H1 (cell line): ENCODE results near the gene PRR33. TPM values are rescaled to one million over a fixed set of nuclear protein-coding genes. Genes with fewer than 3 reads are reported as not detected.
A peak's percentile ranks its signal among the peaks of the same experiment; 100 is the strongest.

Source experiments
- CTCF ChIA-PET: fragments of 300-600 bp; sonication (Branson Sonifier 250); formaldehyde crosslinking; loops from one replicate; lab custom pipeline; 2021; ENCODE audit not compliant: partially characterized antibody; lab: Charles Lee
- POLR2A ChIA-PET: fragments of 300-600 bp; sonication (Branson Sonifier 250); formaldehyde crosslinking; loops from one replicate; lab custom pipeline; 2021; ENCODE audit warnings: inconsistent platforms; ENCODE audit not compliant: partially characterized antibody; lab: Charles Lee
- DNase-seq, 2 experiments: peaks; one replicate each; pipeline versions ENCODE4 v3.0.0 to v3.0.0-alpha.2; 2010 to 2022; ENCODE audit warnings: low spot score in 2 of 2, low read depth in 1 of 2, mixed read lengths in 1 of 2
- FAIRE-seq: peaks from 2 replicates; lab custom pipeline; 2011; peaks lifted over from hg19 to GRCh38; lab: Jason Lieb, UNC
- H2AFZ ChIP-seq: 2 replicates; pipeline ENCODE4 v1.8.1; 2012; ENCODE audit warnings: low read length, inconsistent platforms
- H2AK5ac ChIP-seq: 2 replicates; pipeline ENCODE4 v1.6.1; 2013; ENCODE audit warnings: low read depth, low read length
- H2BK120ac ChIP-seq: replicated peaks from 2 replicates; pipeline ENCODE3; 2013; ENCODE audit warnings: low read depth, low read length, inconsistent platforms
- H2BK12ac ChIP-seq: 2 replicates; pipeline ENCODE4 v1.6.1; 2013; ENCODE audit warnings: low read depth, low read length
- H2BK15ac ChIP-seq: 2 replicates; pipeline ENCODE4 v1.6.1; 2013; ENCODE audit warnings: low read length
- H2BK20ac ChIP-seq: 2 replicates; pipeline ENCODE4 v1.6.1; 2013; ENCODE audit warnings: low read length
- H2BK5ac ChIP-seq: 2 replicates; pipeline ENCODE4 v1.6.1; 2013; ENCODE audit warnings: low read depth, low read length
- H3K14ac ChIP-seq: 2 replicates; pipeline ENCODE4 v1.6.1; 2013; ENCODE audit warnings: inconsistent platforms; ENCODE audit not compliant: insufficient read length
- H3K18ac ChIP-seq: 2 replicates; pipeline ENCODE4 v1.6.1; 2013; ENCODE audit warnings: low read length; ENCODE audit errors: extremely low read depth
- H3K23ac ChIP-seq: 2 replicates; pipeline ENCODE4 v1.6.1; 2013; ENCODE audit warnings: inconsistent platforms; ENCODE audit not compliant: insufficient read length
- H3K23me2 ChIP-seq: 2 replicates; pipeline ENCODE4 v1.6.1; 2013; ENCODE audit warnings: low read depth, low read length
- H3K27ac ChIP-seq: 2 replicates; pipeline ENCODE4 v1.6.1; 2011; ENCODE audit warnings: low read depth, low read length, inconsistent platforms
- H3K27me3 ChIP-seq, 4 experiments: replicated peaks in 1 of 4; 1 replicate in 1 of 4; 2 replicates in 3 of 4; pipeline versions ENCODE4 v1.6.1 to v1.8.1; 2011 to 2013; ENCODE audit warnings: low read length in 3 of 4, mild to moderate bottlenecking in 3 of 4, inconsistent platforms in 2 of 4, mixed read lengths in 2 of 4, moderate library complexity in 1 of 4; ENCODE audit not compliant: control insufficient read depth in 3 of 4, insufficient read depth in 3 of 4; ENCODE audit errors: extremely low read depth in 1 of 4
- H3K36me3 ChIP-seq, 4 experiments: 2 replicates each; pipeline versions ENCODE4 v1.6.1 to v1.8.1; 2011 to 2013; ENCODE audit warnings: mild to moderate bottlenecking in 4 of 4, low read length in 3 of 4, moderate library complexity in 2 of 4, control low read depth in 1 of 4, inconsistent platforms in 1 of 4; ENCODE audit not compliant: insufficient read depth in 4 of 4, control insufficient read depth in 2 of 4
- H3K4ac ChIP-seq: replicated peaks from 2 replicates; pipeline ENCODE3; 2013; ENCODE audit warnings: low read length, low read depth, mixed read lengths, inconsistent platforms; ENCODE audit not compliant: insufficient read length
- H3K4me1 ChIP-seq, 4 experiments: replicated peaks in 1 of 4; 1 replicate in 1 of 4; 2 replicates in 3 of 4; pipeline versions ENCODE4 v1.6.1 to v1.8.1; 2011 to 2013; ENCODE audit warnings: low read length in 3 of 4, inconsistent platforms in 2 of 4, mixed read lengths in 1 of 4; ENCODE audit not compliant: insufficient read depth in 4 of 4, control insufficient read depth in 3 of 4
- H3K4me2 ChIP-seq, 2 experiments: 2 replicates each; pipeline versions ENCODE4 v1.6.1 to v1.8.1; 2011 to 2013; ENCODE audit warnings: low read depth in 2 of 2, low read length in 2 of 2, control low read depth in 1 of 2, inconsistent platforms in 1 of 2, mild to moderate bottlenecking in 1 of 2; ENCODE audit not compliant: insufficient read depth in 1 of 2
- H3K4me3 ChIP-seq, 4 experiments: fragments of 200-600, 300-600 bp in 1 of 4; sonication (generic), shearing (Covaris generic), sonication (Bioruptor Twin) in 1 of 4; 2 replicates each; pipeline versions ENCODE4 v1.5.1 to v1.8.1; 2011 to 2016; ENCODE audit warnings: low read length in 4 of 4, low read depth in 3 of 4, control low read depth in 2 of 4, inconsistent platforms in 2 of 4, mild to moderate bottlenecking in 2 of 4, mixed read lengths in 1 of 4, moderate library complexity in 1 of 4; ENCODE audit not compliant: insufficient read depth in 2 of 4; ENCODE audit errors: extremely low read depth in 1 of 4
- H3K56ac ChIP-seq: replicated peaks from 2 replicates; pipeline ENCODE3; 2013; ENCODE audit warnings: low read depth, mild to moderate bottlenecking, mixed read lengths, low read length, inconsistent platforms; ENCODE audit not compliant: insufficient read length
- H3K79me1 ChIP-seq: 2 replicates; pipeline ENCODE4 v1.6.1; 2013; ENCODE audit warnings: low read depth, low read length, control low read depth
- H3K79me2 ChIP-seq, 2 experiments: 2 replicates each; pipeline versions ENCODE4 v1.6.1 to v1.8.1; 2012 to 2013; ENCODE audit warnings: low read length in 2 of 2, mild to moderate bottlenecking in 2 of 2, inconsistent platforms in 1 of 2; ENCODE audit not compliant: insufficient read depth in 2 of 2, control insufficient read depth in 1 of 2
- H3K9ac ChIP-seq, 4 experiments: replicated peaks in 1 of 4; 1 replicate in 1 of 4; 2 replicates in 3 of 4; pipeline versions ENCODE4 v1.6.1 to v1.8.1; 2011 to 2013; ENCODE audit warnings: low read depth in 3 of 4, low read length in 3 of 4, control low read depth in 2 of 4, mild to moderate bottlenecking in 2 of 4, moderate library complexity in 2 of 4, inconsistent platforms in 1 of 4; ENCODE audit errors: extremely low read depth in 1 of 4
- H3K9me3 ChIP-seq, 2 experiments: 2 replicates each; pipeline versions ENCODE4 v1.6.1 to v1.8.1; 2012 to 2013; ENCODE audit warnings: mild to moderate bottlenecking in 2 of 2, moderate library complexity in 2 of 2, control low read depth in 1 of 2, inconsistent platforms in 1 of 2, low read depth in 1 of 2, low read length in 1 of 2, mixed read lengths in 1 of 2; ENCODE audit not compliant: insufficient read depth in 2 of 2
- H4K20me1 ChIP-seq, 2 experiments: replicated peaks in 1 of 2; 2 replicates each; pipeline versions ENCODE3 to v1.8.1; 2011 to 2013; ENCODE audit warnings: inconsistent platforms in 2 of 2, low read length in 2 of 2, mild to moderate bottlenecking in 1 of 2; ENCODE audit not compliant: insufficient read depth in 2 of 2, control insufficient read depth in 1 of 2
- H4K5ac ChIP-seq: 2 replicates; pipeline ENCODE4 v1.6.1; 2013; ENCODE audit warnings: low read length, low read depth, mixed read lengths, inconsistent platforms; ENCODE audit not compliant: insufficient read length
- H4K8ac ChIP-seq: 2 replicates; pipeline ENCODE4 v1.8.0; 2013; ENCODE audit warnings: mild to moderate bottlenecking, moderate library complexity, low read length, inconsistent platforms; ENCODE audit not compliant: insufficient read depth; ENCODE audit errors: extremely low read depth
- H4K91ac ChIP-seq: replicated peaks from 2 replicates; pipeline ENCODE3; 2013; ENCODE audit warnings: low read length, mixed read lengths, inconsistent platforms; ENCODE audit not compliant: insufficient read length
- BRCA1 ChIP-seq: IDR thresholded peaks from 2 replicates; pipeline ENCODE4 v1.6.1; 2012; ENCODE audit warnings: low read depth, low read length, improper control_type of control experiment
- E2F6 ChIP-seq: IDR thresholded peaks from 2 replicates; pipeline ENCODE4 v1.6.1; 2012; ENCODE audit warnings: inconsistent platforms
- POU5F1 ChIP-seq: IDR thresholded peaks from 2 replicates; pipeline ENCODE4 v1.6.1; 2011; ENCODE audit warnings: low read depth, mild to moderate bottlenecking, low read length, moderate library complexity
- SIX5 ChIP-seq: IDR thresholded peaks from 2 replicates; pipeline ENCODE4 v1.6.1; 2011; ENCODE audit warnings: mild to moderate bottlenecking, low read depth, low read length
- TAF7 ChIP-seq: optimal IDR thresholded peaks from 2 replicates; pipeline ENCODE3; 2011; ENCODE audit warnings: low read depth, mild to moderate bottlenecking, inconsistent platforms, low read length, moderate library complexity, borderline replicate concordance
- TBP ChIP-seq: IDR thresholded peaks from 2 replicates; pipeline ENCODE4 v1.6.1; 2011; ENCODE audit warnings: low read depth, low read length, improper control_type of control experiment
- WGBS, 2 experiments: shearing (Covaris generic) in 1 of 2; methylation state at CpG; one replicate each; pipeline versions ENCODE4 v1.1.6 to v1.1.7; 2013 to 2015; ENCODE audit warnings: low lambda C conversion rate in 2 of 2, mixed read lengths in 2 of 2, inconsistent platforms in 1 of 2, low coverage in 1 of 2, missing lambda C conversion rate in 1 of 2; ENCODE audit not compliant: insufficient replicate concordance in 2 of 2, insufficient coverage in 1 of 2, insufficient read length in 1 of 2; ENCODE audit errors: extremely low coverage in 1 of 2, missing lambda C conversion rate in 1 of 2; 5-methylcytosine and 5-hydroxymethylcytosine counted together
- polyA plus RNA-seq, 7 experiments: library from polyadenylated mRNA; depleted of rRNA in 3 of 7; stranded (reverse) in 5 of 7; unstranded in 2 of 7; fragments of >200 nt in 5 of 7; fragments of 200-250 nt in 2 of 7; gene quantifications; 1 replicate in 5 of 7; 2 replicates in 1 of 7; 4 replicates in 1 of 7; pipeline versions ENCODE4 v1.2.1 to v1.2.3, GENCODE V29; 2011 to 2013; ENCODE audit warnings: missing spikeins in 2 of 7, mixed read lengths in 2 of 7
- total RNA-seq: library from RNA; stranded (reverse); fragmentation: NEBNext Ultra II Directional; extraction: Animal tissue kit (Norgen Biotek cat#: 25700); gene quantifications from 2 replicates; pipeline ENCODE4 v1.2.1, GENCODE V29; 2021

PRR33 gene
- total and polyA plus RNA-seq, 2 of the 8 experiments (the other 6 are each of a cell fraction or from before 2014, with no cell fraction given) = 0.02 TPM; not detected in 1

DNA sequence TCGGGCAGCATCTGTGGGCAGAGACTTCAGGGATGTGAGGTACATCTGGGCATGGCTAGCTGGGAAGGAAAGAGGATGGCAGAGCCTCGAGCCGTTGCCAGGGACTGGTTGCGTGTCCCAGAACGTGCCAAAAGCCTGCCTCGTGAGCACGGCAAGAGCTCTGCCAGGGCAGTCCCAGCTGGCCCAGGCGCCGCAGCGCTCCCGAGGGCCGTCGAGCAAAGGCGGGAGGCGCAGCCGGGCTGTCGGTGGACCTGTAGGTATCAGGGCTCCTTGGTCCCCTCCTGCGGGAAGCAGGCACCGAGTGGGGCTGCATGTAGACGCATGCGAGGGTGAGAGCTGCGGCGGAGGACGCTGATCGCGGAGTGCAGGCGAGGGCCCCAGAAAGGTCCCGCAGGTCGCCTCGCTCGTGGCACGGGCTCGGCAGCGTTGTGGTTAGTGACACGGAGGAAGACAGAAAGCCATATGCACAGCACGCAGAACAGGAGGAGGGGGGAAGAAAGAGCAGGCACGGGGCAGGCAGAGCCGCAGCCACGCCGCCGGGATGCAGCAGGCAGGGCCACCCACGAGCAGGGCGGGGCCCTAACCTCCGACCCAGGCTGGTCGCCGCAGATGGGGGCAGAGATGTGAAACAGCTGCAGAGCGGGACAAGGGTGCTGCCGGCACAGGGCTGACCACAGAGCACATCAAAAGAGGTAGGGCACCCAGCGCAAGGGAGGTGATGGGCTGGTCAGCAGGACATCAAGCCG is 20.8 kb downstream of the PRR33 start:
- Histone ChIP-seq H2BK5ac (no peak overlapping the region), H3K14ac (no peak overlapping the region), H4K8ac (no peak overlapping the region), H2BK12ac (no peak overlapping the region), H3K36me3 (no peaks in the 10 kb centered on the region), H3K23me2 (no peaks in the 10 kb centered on the region; the same call in 1 of the 2 replicates), H3K4me3 (no peak overlapping the region), H3K79me2 (no peaks in the 10 kb centered on the region), H4K20me1 (no peaks in the 10 kb centered on the region), H3K27me3 (peaks cover 0 to 3% (median 0%) of the 10 kb centered on the region in 4 experiments; a peak in 1 of 7 replicates), H3K4me1 (no peaks in the 10 kb centered on the region), H3K9ac (no peak overlapping the region), H2AFZ (no peak overlapping the region), H2BK15ac (peak overlapping the region; percentile 61; the same call in 1 of the 2 replicates), H3K27ac (no peak overlapping the region), H3K23ac (no peak overlapping the region), H2BK120ac (no peak overlapping the region), H4K91ac (no peak overlapping the region), H4K5ac (no peak overlapping the region), H3K9me3 (no peaks in the 10 kb centered on the region), H3K4ac (no peak overlapping the region), H3K18ac (no peak overlapping the region; the same call in 1 of the 2 replicates), H2BK20ac (no peak overlapping the region), H3K56ac (no peak overlapping the region), H3K79me1 (no peaks in the 10 kb centered on the region), H2AK5ac (no peak overlapping the region), H3K4me2 (no peak overlapping the region)
- WGBS, 2 experiments = 92% methylated on average over 45 of the region's 50 CpGs; no CpG with 5 or more reads in 1 of the 2 experiments
- POLR2A ChIA-PET = no interaction called here
- DNase-seq (no peak), FAIRE-seq (no peak)
- CTCF ChIA-PET = interaction anchor here (0.6 to 3.3 kb wide), 17 partner anchors 12 to 434 kb away, joined by 3 to 25 read pairs (median 5); partner anchors contain the start of gene TNNI2
- TF ChIP-seq TAF7 (no peak), TBP (no peak), POU5F1 (no peak), SIX5 (no peak), E2F6 (peak; percentile 32; the same call in 1 of the 2 replicates), BRCA1 (no peak)
